K562 (cell line): ENCODE measurements around the gene MAGIX. TPM values are rescaled to one million over a fixed set of nuclear protein-coding genes. Genes with fewer than 3 reads are reported as not detected.

ENCODE experiments used
- CBX2 ChIP-seq: fragments of 200-600 bp; sonication (generic); IDR thresholded peaks from one replicate; pipeline ENCODE4 v1.6.1; 2012; ENCODE audit warnings: mild to moderate bottlenecking, low read length, inconsistent platforms; ENCODE audit not compliant: insufficient read depth, poor library complexity, severe bottlenecking
- E2F3 ChIP-seq: fragments of 250-450 bp; sonication (Bioruptor Pico); IDR thresholded peaks from 2 replicates; pipeline ENCODE4 v1.4.0; 2020; ENCODE audit warnings: mild to moderate bottlenecking
- EHMT2 ChIP-seq: fragments of 450-650 bp; IDR thresholded peaks from 2 replicates; pipeline ENCODE4 v1.6.1; 2018; ENCODE audit warnings: antibody characterized with exemption
- HDAC3 ChIP-seq: fragments of 450-650 bp; IDR thresholded peaks from 2 replicates; pipeline ENCODE4 v1.6.1; 2018; ENCODE audit warnings: borderline replicate concordance, mild to moderate bottlenecking, moderate library complexity; ENCODE audit not compliant: partially characterized antibody
- HIVEP1 ChIP-seq: fragments of 250-450 bp; sonication (Bioruptor Pico); IDR thresholded peaks from 2 replicates; pipeline ENCODE4 v1.4.0; 2020; ENCODE audit warnings: mild to moderate bottlenecking
- MCM2 ChIP-seq: fragments of 450-650 bp; IDR thresholded peaks from 2 replicates; pipeline ENCODE4 v1.6.1; 2017; ENCODE audit warnings: low read depth, mild to moderate bottlenecking
- NFRKB ChIP-seq: fragments of 450-650 bp; IDR thresholded peaks from 2 replicates; pipeline ENCODE4 v1.6.1; 2016; ENCODE audit warnings: low read depth
- RB1 ChIP-seq: fragments of 450-650 bp; IDR thresholded peaks from 2 replicates; pipeline ENCODE4 v1.6.1; 2017; ENCODE audit warnings: low read depth, mild to moderate bottlenecking
- SMARCA4 ChIP-seq: fragments of 450-650 bp; IDR thresholded peaks from 2 replicates; pipeline ENCODE4 v1.6.1; 2016
- SNIP1 ChIP-seq: fragments of 450-650 bp; IDR thresholded peaks from 2 replicates; pipeline ENCODE4 v1.7.1; 2017; ENCODE audit warnings: low read depth, mild to moderate bottlenecking
- TCFL5 ChIP-seq: fragments of 250-450 bp; sonication (Bioruptor Pico); conservative IDR thresholded peaks from 2 replicates; pipeline ENCODE4 v1.6.1; 2021; ENCODE audit warnings: mild to moderate bottlenecking, moderate library complexity, matching md5 sums
- ZNF41 ChIP-seq: fragments of 250-450 bp; sonication (Bioruptor Pico); conservative IDR thresholded peaks from 2 replicates; pipeline ENCODE4 v1.4.0; 2020; ENCODE audit warnings: mild to moderate bottlenecking
- ZNF444 ChIP-seq: fragments of 250-450 bp; sonication (Bioruptor Pico); IDR thresholded peaks from 2 replicates; pipeline ENCODE4 v1.4.0; 2020; ENCODE audit warnings: mild to moderate bottlenecking, moderate library complexity
- ZNF589 ChIP-seq: fragments of 200-800 bp; sonication (Bioruptor generic); IDR thresholded peaks from 2 replicates; pipeline ENCODE4 v1.6.1; 2016; ENCODE audit warnings: low read depth, missing genetic modification characterization, missing compliant biosample characterization
- ZNF75A ChIP-seq: fragments of 450-650 bp; formaldehyde crosslinking; IDR thresholded peaks from 2 replicates; pipeline ENCODE4 v1.4.0; 2020; ENCODE audit warnings: mild to moderate bottlenecking
- ZSCAN32 ChIP-seq: fragments of 450-650 bp; formaldehyde crosslinking; IDR thresholded peaks from 2 replicates; pipeline ENCODE4 v1.4.0; 2020; ENCODE audit warnings: mild to moderate bottlenecking, moderate library complexity
- polyA plus RNA-seq, 8 experiments: library from polyadenylated mRNA; depleted of rRNA in 4 of 8; stranded (reverse) in 5 of 8; unstranded in 3 of 8; fragments of >200 nt; fragmentation: Nextera tagmentation in 2 of 8; fragmentation: Illumina TruSeq in 1 of 8; extraction: Ambion mirVana in 2 of 8; extraction: Trizol in 1 of 8; gene quantifications; 2 replicates each; pipeline versions ENCODE4 v1.2.1 to v1.2.3, GENCODE V29; 2011 to 2014; ENCODE audit warnings: inconsistent platforms in 1 of 8, missing spikeins in 1 of 8
- total RNA-seq, 7 experiments: library from RNA; depleted of rRNA in 6 of 7; stranded (reverse); fragments of >200 nt in 6 of 7; fragmentation: Illumina TruSeq in 2 of 7; extraction: Trizol in 2 of 7; gene quantifications; 2 replicates each; pipeline versions ENCODE4 v1.2.1 to v1.2.3, GENCODE V29; 2011 to 2021; ENCODE audit warnings: low replicate concordance in 1 of 7
- TF ChIP-seq, protein P1 (sequence below): fragments of 250-450 bp; sonication (Bioruptor Pico); IDR thresholded peaks from 2 replicates; pipeline ENCODE4 v1.5.0; 2021
- TF ChIP-seq, protein P2 (sequence below), 2 experiments: IDR thresholded peaks; 2 replicates each; pipeline ENCODE4 v1.6.1; 2012; ENCODE audit warnings: improper control_type of control experiment in 2 of 2, low read depth in 2 of 2, low read length in 2 of 2, borderline replicate concordance in 1 of 2
- TF ChIP-seq, protein P3 (sequence below): fragments of 250-450 bp; sonication (Bioruptor Pico); IDR thresholded peaks from 2 replicates; pipeline ENCODE4 v1.5.0; 2021; ENCODE audit warnings: mild to moderate bottlenecking, moderate library complexity
- TF ChIP-seq, protein P4 (sequence below): fragments of 450-650 bp; formaldehyde crosslinking; IDR thresholded peaks from 2 replicates; pipeline ENCODE4 v1.4.0; 2020; ENCODE audit warnings: mild to moderate bottlenecking, mixed read lengths

Gene MAGIX
- total and polyA plus RNA-seq, 9 of the 15 experiments (the other 6 are each of a cell fraction or from before 2014, with no cell fraction given): 0.08 to 3.5 (median 0.47) TPM

DNA sequence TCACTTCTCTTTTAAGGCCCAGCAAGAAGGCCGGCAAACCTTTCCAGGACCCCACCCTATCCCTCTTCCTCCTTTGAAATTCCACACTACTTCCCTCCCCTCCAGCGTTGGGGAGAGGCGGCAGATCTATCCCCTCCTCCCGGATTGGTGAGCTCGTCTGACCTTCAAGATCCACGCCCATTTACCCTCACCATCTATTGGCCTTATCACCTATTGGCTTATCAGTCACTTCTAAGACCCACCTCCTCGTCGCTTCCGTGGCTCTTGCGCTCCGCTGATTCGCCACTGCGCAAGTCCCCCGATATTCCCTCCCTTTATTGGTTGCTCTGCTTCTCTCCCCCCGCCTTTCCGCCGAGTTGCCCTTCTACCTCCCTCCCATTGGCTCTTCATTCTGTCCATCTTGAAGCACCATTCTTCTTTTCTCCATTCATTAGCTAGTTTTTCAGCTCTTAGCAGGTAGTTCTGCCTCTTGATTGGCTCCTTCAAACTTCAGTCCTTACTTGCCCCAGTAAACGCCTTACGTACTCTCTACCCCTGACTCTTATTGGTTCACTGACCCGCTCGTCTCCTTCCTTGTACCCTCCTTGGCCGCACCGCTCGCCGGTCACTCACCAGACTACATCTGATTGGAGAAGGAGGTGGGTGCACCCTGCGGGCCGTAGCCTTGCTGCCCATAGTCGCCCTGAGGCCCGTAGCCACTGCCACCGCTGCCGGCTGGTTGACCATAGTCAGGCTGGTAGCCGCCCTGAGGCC lies 28.4 kb downstream of the MAGIX start (continued):
- TF ChIP-seq, protein P1, sequence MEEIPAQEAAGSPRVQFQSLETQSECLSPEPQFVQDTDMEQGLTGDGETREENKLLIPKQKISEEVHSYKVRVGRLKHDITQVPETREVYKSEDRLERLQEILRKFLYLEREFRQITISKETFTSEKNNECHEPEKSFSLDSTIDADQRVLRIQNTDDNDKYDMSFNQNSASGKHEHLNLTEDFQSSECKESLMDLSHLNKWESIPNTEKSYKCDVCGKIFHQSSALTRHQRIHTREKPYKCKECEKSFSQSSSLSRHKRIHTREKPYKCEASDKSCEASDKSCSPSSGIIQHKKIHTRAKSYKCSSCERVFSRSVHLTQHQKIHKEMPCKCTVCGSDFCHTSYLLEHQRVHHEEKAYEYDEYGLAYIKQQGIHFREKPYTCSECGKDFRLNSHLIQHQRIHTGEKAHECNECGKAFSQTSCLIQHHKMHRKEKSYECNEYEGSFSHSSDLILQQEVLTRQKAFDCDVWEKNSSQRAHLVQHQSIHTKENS (CRISPR knock-in tag): no peak
- TF ChIP-seq ZNF41 (CRISPR knock-in tag): no peak
- TF ChIP-seq NFRKB: no peak
- TF ChIP-seq, protein P2, sequence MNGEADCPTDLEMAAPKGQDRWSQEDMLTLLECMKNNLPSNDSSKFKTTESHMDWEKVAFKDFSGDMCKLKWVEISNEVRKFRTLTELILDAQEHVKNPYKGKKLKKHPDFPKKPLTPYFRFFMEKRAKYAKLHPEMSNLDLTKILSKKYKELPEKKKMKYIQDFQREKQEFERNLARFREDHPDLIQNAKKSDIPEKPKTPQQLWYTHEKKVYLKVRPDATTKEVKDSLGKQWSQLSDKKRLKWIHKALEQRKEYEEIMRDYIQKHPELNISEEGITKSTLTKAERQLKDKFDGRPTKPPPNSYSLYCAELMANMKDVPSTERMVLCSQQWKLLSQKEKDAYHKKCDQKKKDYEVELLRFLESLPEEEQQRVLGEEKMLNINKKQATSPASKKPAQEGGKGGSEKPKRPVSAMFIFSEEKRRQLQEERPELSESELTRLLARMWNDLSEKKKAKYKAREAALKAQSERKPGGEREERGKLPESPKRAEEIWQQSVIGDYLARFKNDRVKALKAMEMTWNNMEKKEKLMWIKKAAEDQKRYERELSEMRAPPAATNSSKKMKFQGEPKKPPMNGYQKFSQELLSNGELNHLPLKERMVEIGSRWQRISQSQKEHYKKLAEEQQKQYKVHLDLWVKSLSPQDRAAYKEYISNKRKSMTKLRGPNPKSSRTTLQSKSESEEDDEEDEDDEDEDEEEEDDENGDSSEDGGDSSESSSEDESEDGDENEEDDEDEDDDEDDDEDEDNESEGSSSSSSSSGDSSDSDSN (IDR thresholded peaks at IDR 0.05; ENCODE audit: borderline replicate concordance in 1 of 2, low read depth in 2 of 2, low read length in 2 of 2): 0 out of 4 replicates have a peak, but pooled peaks of 1 of the 2 experiments have one; percentile 1
- TF ChIP-seq E2F3: no peak
- no peak for TF ChIP-seq HDAC3
- no peak for TF ChIP-seq ZSCAN32 (CRISPR knock-in tag)
- no peak for TF ChIP-seq ZNF444 (CRISPR knock-in tag)
- 0 out of 2 replicates have a peak, but pooled peaks have one; percentile 18 for TF ChIP-seq EHMT2
- TF ChIP-seq MCM2: no peak
- no peak for TF ChIP-seq ZNF75A
- no peak for TF ChIP-seq TCFL5
- TF ChIP-seq, protein P3, sequence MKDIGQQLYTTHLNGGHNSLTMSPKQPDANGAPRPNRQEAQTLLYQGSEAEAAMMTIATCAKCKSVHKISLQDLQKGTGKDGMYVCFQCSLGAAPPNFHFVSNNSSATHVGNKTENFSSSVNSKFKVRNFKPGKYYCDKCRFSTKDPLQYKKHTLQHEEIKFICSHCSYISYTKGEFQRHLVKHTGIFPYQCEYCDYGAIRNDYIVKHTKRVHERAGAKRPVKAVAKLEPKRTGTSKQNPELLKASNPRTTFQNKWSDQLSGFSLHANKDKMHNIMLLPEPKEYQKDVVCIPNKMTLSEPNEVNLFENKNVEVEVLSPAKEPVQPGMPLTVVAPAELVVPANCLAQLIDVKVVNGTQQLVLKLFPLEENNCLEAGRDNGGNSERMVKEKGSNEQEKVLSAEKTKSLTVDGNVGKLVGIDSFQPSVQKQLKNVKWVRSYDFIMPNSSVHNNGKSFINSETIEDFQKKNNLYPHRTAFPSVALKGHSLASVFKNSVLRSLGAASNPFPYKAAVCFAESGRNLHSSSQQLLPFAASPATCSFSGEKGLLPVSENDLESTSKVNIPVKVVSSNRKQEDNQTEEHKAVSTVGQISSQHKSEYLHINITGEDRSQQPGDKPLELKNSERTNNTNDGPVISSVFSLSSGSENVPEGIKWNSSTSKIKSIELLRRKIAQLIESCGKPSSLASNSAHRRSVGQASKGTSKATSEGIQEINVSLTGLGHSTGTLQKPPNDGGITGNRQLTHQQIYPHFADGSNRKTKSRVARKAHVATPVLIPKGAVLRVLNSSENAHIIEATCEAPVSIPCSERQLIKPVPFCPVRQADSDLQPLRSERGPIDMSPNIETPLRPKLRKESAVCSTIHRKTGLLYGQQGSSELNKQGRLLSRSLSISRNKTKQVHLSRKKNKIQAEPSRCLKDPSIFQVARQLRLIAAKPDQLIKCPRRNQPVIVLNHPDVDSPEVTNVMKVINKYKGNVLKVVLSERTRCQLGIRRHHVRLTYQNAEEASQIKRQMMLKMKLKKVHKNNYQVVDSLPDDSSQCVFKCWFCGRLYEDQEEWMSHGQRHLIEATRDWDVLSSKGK (CRISPR knock-in tag): no peak
- no peak for TF ChIP-seq CBX2
- TF ChIP-seq RB1: no peak
- TF ChIP-seq, protein P4, sequence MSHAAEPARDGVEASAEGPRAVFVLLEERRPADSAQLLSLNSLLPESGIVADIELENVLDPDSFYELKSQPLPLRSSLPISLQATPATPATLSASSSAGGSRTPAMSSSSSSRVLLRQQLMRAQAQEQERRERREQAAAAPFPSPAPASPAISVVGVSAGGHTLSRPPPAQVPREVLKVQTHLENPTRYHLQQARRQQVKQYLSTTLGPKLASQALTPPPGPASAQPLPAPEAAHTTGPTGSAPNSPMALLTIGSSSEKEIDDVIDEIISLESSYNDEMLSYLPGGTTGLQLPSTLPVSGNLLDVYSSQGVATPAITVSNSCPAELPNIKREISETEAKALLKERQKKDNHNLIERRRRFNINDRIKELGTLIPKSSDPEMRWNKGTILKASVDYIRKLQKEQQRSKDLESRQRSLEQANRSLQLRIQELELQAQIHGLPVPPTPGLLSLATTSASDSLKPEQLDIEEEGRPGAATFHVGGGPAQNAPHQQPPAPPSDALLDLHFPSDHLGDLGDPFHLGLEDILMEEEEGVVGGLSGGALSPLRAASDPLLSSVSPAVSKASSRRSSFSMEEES: no peak
- no peak for TF ChIP-seq SNIP1
- TF ChIP-seq ZNF589: no peak
- TF ChIP-seq HIVEP1: no peak
- TF ChIP-seq SMARCA4: no peak; the same call in 1 of the 2 replicates
